Naive B cell (primary cell): Measurements from ENCODE around the gene ARHGAP28. TPM values are rescaled to one million over a fixed set of nuclear protein-coding genes. Genes with fewer than 3 reads are reported as not detected.
A peak's percentile ranks its signal among the peaks of the same experiment; 100 is the strongest.
"Not testable (repeated sequence)": the region's sequence is repeated elsewhere in the genome, so short reads cannot be mapped to it uniquely, and the experiment has no call there.

ENCODE experiments used
- ATAC-seq, 2 donors: fragments of 150-1000 bp; cut with Tn5 transposase; 2 replicates each; pipeline ENCODE4 v1.10.0; 2021; ENCODE audit warnings: low read depth in 2 of 2, mild to moderate bottlenecking in 2 of 2, moderate library complexity in 2 of 2
- DNase-seq: peaks from one replicate; pipeline ENCODE4 v3.0.0; 2022
- H3K27ac Mint-ChIP-seq, 6 donors: one replicate each; pipeline ENCODE4 v1.8.0; 2020 to 2022; ENCODE audit warnings: mild to moderate bottlenecking in 6 of 6, mixed read lengths in 6 of 6, moderate library complexity in 5 of 6, inconsistent platforms in 2 of 6
- H3K27me3 Mint-ChIP-seq, 3 donors: one replicate each; pipeline ENCODE4 v1.8.0; 2021 to 2022; ENCODE audit warnings: mixed read lengths in 3 of 3, mild to moderate bottlenecking in 1 of 3
- H3K36me3 Mint-ChIP-seq, 2 donors: one replicate each; pipeline ENCODE4 v1.8.0; 2020 to 2022; ENCODE audit warnings: mixed read lengths in 2 of 2, inconsistent platforms in 1 of 2, mild to moderate bottlenecking in 1 of 2
- H3K4me1 Mint-ChIP-seq, 3 donors: one replicate each; pipeline ENCODE4 v1.8.0; 2020 to 2022; ENCODE audit warnings: mixed read lengths in 3 of 3, inconsistent platforms in 1 of 3, mild to moderate bottlenecking in 1 of 3, moderate library complexity in 1 of 3
- H3K4me3 Mint-ChIP-seq, 8 donors: one replicate each; pipeline ENCODE4 v1.8.0; 2020 to 2022; ENCODE audit warnings: mild to moderate bottlenecking in 8 of 8, mixed read lengths in 8 of 8, moderate library complexity in 8 of 8, inconsistent platforms in 2 of 8
- H3K9me3 Mint-ChIP-seq, 7 donors: one replicate each; pipeline ENCODE4 v1.8.0; 2020 to 2022; ENCODE audit warnings: mixed read lengths in 7 of 7, mild to moderate bottlenecking in 5 of 7, inconsistent platforms in 2 of 7, moderate library complexity in 1 of 7
- polyA plus RNA-seq, 6 donors: library from polyadenylated mRNA; unstranded; fragments of 300-500 nt; fragmentation: Illumina TruSeq; gene quantifications; one replicate each; pipeline ENCODE4 v1.2.3, GENCODE V29; 2021; ENCODE audit warnings: low read depth in 6 of 6

The ARHGAP28 gene
- polyA plus RNA-seq, 6 donors from 2014 or later, result not detected

DNA sequence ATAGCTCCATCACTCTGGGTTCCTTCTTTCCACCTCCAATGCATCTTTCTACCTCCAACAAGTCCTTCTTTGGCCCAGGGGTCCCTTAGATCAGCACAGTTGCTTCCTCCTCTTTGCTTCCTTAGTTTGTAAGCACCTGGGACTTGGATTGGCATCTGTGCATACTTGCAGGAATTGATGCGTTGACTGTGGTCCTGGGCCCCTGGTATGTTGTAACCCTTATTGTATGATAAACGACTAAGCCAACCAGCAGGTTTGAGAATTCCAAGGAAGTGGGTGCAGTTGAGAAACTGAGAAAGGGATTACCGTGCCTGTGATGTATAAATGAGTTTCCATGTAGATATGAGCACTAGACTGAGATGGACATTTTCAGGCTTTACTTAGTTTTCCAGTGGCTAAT lies 55.9 kb downstream of the ARHGAP28 start:
- Mint-ChIP-seq H3K36me3 (no peaks in the 10 kb centered on the region), H3K27me3 (no peaks in the 10 kb centered on the region), H3K4me3 (no peak overlapping the region), H3K4me1 (no peaks in the 10 kb centered on the region), H3K27ac (no peak overlapping the region), H3K9me3 (peaks cover 0 to 5% (median 2%) of the 10 kb centered on the region in 7 donors)
- no peak for DNase-seq
- no peak for ATAC-seq

DNA sequence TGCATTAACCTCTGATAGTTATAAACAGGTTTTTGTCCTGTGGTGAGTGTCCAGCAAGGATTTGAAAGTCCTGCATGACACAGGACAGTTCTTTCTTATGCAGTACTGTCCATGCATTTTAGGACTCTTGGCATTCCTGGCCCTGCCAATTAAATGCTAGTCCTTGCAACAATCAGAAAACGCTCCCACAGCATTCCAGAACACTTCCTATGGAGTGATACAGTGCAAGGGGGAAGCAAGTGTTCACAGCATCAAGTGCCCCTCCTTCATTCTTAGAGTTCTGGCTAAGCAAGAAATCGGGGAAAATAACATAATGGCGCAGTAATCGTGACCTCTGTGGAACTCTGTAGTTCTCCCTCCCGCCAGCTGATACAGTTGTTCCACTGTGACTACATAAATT lies 62.9 kb downstream of the ARHGAP28 start:
- H3K27me3 Mint-ChIP-seq, result no peaks in the 10 kb centered on the region
- H3K27ac Mint-ChIP-seq, result no peak overlapping the region
- H3K4me3 Mint-ChIP-seq, result no peak overlapping the region
- H3K4me1 Mint-ChIP-seq, result no peaks in the 10 kb centered on the region
- H3K9me3 Mint-ChIP-seq, result peaks cover 0 to 4% (median 0%) of the 10 kb centered on the region in 7 donors
- no peak for DNase-seq
- ATAC-seq, result no peak
- no peaks in the 10 kb centered on the region for H3K36me3 Mint-ChIP-seq

DNA sequence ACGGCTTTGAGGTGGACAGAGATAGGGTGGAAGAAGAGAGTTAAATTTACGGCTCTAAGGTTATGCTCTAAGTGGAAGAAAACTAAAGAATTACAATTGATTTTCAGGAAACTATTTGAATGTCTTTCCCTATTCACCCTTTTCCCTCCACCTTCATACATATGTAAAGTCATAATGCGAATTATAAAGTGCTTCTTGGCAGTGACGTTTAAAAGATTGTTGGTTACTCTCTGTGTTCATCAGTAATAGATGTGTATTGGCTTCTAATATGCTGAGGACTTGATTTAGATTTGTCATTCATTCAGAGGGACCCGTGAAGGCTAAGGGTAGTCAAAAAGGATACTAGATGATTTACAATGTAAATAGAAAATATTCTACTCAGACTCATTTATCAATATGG lies 63.9 kb downstream of the ARHGAP28 start:
- Mint-ChIP-seq H3K4me3 (no peak overlapping the region), H3K27me3 (no peaks in the 10 kb centered on the region), H3K9me3 (peaks cover 0 to 3% (median 1%) of the 10 kb centered on the region in 7 donors), H3K36me3 (no peaks in the 10 kb centered on the region), H3K4me1 (no peaks in the 10 kb centered on the region), H3K27ac (no peak overlapping the region)
- ATAC-seq, result no peak
- no peak for DNase-seq

DNA sequence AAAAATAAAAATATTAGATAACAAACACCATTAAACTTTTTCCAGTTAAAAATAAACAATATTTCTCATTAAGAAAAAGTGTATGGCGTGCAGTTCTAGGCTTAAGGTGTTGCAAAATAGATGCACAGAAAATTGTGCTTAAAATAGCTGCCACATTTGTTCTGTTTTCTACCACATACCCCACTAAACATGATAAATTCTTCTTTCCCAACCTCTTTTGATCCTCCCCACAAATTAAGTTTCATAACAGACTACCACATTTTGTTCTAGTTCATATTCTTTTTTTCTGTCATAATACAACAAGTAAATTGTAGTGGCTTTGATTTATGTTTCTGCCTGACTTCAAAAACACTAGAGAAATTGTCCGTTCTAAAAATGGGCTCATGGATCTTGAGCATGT lies 64.5 kb downstream of the ARHGAP28 start:
- Mint-ChIP-seq H3K4me1 (no peaks in the 10 kb centered on the region), H3K27me3 (no peaks in the 10 kb centered on the region), H3K4me3 (no peak overlapping the region), H3K27ac (no peak overlapping the region), H3K9me3 (peaks cover 0 to 3% (median 2%) of the 10 kb centered on the region in 7 donors), H3K36me3 (no peaks in the 10 kb centered on the region)
- ATAC-seq (no peak), DNase-seq (no peak)

DNA sequence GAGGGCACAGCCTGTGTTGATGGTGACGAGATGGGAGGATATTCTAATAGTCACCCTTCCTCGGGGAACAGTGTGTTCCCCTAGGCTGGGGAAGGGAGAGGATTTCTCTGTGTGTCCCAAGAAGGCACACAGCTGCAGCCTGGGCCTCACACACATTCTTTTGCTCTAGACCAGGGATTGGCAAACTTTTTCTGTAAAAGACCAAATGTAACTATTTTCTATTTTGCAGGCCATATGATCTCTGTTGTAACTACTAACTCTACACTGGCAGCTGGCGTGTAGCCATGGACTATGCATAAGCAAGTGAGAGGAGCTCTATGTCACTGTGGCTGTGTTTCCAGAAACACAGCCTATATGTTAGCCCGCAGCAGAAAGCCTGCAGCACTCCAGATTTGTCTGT lies 65.8 kb downstream of the ARHGAP28 start:
- Mint-ChIP-seq H3K4me1 (no peaks in the 10 kb centered on the region), H3K9me3 (peaks cover 2 to 11% (median 7%) of the 10 kb centered on the region in 7 donors), H3K27ac (no peak overlapping the region), H3K27me3 (no peaks in the 10 kb centered on the region), H3K4me3 (no peak overlapping the region), H3K36me3 (no peaks in the 10 kb centered on the region)
- ATAC-seq, result no peak
- no peak for DNase-seq

DNA sequence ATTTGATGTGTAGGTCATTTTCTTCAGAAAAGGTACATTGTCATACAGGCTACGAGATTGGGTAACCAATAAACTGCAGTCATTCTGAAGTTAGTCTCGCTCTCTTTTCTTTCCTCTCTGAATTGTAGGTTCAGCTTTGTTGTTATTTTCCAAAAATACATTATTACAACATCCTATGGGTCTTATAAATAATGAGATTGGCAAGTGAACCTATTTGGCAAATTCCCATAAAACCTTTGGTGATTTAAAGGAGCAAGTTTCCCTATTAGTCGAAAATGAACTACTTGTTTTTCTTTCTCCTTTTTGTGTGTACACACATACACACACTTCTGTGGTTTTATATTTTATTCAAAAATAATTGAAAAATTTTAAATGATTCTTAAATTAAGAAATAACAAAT lies 67.0 kb downstream of the ARHGAP28 start:
- Mint-ChIP-seq H3K4me3 (no peak overlapping the region), H3K27me3 (no peaks in the 10 kb centered on the region), H3K9me3 (peaks cover 0 to 18% (median 8%) of the 10 kb centered on the region in 7 donors), H3K27ac (no peak overlapping the region), H3K36me3 (no peaks in the 10 kb centered on the region), H3K4me1 (no peaks in the 10 kb centered on the region)
- DNase-seq (no peak), ATAC-seq (no peak)

DNA sequence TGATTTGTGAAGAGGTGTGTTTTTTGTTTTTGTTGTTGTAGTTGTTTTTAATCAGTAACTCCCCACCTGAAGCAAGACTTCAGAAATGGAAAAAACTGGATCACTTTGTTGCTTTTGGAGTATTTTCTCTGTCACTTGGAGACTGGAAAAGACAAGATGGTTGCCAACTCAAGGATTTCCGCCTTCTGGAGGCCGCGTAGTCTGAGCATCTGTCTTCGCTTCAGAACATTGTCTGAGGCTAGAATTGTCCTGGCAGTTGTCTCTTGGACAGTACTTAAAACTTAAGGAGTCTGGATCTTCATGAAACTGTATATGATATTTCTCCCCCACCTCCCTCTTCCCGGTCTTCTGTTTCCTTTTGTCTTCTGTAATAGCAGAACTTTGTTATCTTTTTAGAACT lies 67.7 kb downstream of the ARHGAP28 start:
- Mint-ChIP-seq H3K9me3 (peaks cover 5 to 18% (median 12%) of the 10 kb centered on the region in 7 donors), H3K4me1 (no peaks in the 10 kb centered on the region), H3K27ac (no peak overlapping the region), H3K27me3 (no peaks in the 10 kb centered on the region), H3K36me3 (no peaks in the 10 kb centered on the region), H3K4me3 (no peak overlapping the region)
- no peak for DNase-seq
- no peak for ATAC-seq

DNA sequence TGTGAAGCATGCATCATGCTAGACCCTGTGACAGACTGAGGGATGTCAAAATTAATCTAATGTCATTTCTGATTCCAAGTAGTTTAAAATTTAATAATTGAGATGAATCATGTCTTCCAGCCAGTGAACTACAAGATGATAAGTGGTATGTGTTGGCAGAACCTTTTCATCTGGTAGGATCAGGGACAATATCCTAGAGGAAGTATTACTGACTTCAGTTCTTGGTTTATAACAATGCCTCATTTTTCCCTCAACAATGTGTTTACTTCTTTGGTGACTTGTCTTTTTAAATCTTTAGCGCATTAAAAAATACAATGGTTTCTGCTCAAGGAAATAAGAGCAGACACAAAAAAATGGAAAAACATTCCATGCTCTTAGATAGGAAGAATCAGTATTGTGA lies 69.4 kb downstream of the ARHGAP28 start:
- H3K9me3 Mint-ChIP-seq, result peaks cover 5 to 26% (median 14%) of the 10 kb centered on the region in 7 donors
- no peak for ATAC-seq
- no peaks in the 10 kb centered on the region for H3K27me3 Mint-ChIP-seq
- no peak overlapping the region for H3K4me3 Mint-ChIP-seq
- no peaks in the 10 kb centered on the region for H3K4me1 Mint-ChIP-seq
- H3K36me3 Mint-ChIP-seq, result no peaks in the 10 kb centered on the region
- no peak for DNase-seq
- no peak overlapping the region for H3K27ac Mint-ChIP-seq

DNA sequence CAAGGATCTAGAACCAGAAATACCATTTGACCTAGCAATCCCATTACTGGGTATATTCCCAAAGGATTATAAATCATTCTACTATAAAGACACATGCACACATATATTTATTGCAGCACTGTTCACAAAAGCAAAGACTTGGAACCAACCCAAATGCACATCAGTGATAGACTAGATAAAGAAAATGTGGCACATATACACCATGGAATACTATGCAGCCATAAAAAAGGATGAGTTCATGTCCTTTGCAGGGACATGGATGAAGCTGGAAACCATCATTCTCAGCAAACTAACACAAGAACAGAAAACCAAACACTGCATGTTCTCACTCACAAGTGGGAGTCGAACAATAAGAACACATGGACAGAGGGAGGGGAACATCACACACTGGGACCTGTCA lies 70.8 kb downstream of the ARHGAP28 start:
- H3K27ac Mint-ChIP-seq, result peak overlapping the region in 1 of 6 donors; percentile 86
- not testable (repeated sequence) for ATAC-seq

DNA sequence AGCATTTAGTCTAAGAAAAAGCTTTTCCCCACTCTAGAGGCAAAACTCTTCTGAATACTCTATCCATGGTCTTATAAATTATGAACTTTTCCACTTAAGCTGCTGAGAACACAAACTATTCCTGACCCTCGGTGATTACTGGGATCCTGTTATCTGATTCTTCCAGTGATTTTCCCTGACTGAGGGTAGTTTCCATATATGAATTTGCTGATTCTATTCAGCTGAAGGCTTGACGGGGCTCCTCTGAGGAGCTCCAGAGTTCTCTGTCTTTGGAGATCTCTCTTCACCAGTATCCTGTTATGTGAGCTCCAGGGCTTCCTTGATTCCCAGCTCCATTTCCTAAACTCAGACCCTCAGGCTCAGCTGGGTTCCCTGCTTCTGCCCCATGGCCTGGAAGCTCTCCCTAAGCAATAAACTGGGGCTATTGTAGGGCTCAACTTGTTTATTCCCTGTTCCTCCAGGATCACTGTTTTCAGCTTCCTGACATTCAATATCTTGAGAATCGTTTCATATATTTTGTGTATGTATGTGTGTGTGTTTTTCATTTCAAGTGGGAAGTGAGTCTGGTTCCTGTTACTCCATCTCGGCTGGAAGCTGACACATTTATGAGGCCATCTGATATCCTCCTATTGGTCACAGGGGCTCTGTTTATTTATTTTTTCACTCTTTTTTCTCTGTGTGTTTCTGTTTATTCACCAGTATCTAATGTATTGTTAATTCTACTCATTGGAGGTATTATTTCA lies 78.2 kb downstream of the ARHGAP28 start:
- ATAC-seq, result no peak

More for the DNA sequence above, 70.8 kb downstream of the ARHGAP28 start:
- DNase-seq, H3K27me3 Mint-ChIP-seq, H3K36me3 Mint-ChIP-seq, H3K4me3 Mint-ChIP-seq, H3K4me1 Mint-ChIP-seq: not testable (repeated sequence)
- H3K9me3 Mint-ChIP-seq, result peaks cover 5 to 26% (median 14%) of the 10 kb centered on the region in 7 donors

DNA sequence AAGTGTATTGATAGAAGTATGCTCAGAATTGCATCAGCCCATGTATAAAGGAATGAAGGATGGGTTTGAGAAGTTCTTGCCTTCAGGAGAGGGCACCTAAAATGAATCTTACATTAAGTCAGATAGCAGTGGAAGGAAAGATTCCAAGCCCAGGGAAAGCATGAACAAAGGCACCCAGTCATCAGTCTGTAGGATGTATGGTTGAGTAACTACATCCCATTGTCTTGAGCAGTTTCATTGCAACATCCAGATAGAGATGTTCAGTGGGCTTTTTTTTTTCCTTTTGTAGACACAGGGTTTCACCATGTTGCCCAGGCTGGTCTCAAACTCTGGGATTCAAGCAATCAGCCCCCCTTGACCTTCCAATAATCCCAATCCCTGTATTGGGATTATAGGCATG lies 80.7 kb downstream of the ARHGAP28 start:
- no peaks in the 10 kb centered on the region for H3K36me3 Mint-ChIP-seq
- ATAC-seq (no peak), DNase-seq (no peak)
- no peak overlapping the region for H3K4me3 Mint-ChIP-seq
- H3K4me1 Mint-ChIP-seq, result no peaks in the 10 kb centered on the region
- H3K27ac Mint-ChIP-seq, result no peak overlapping the region
- H3K9me3 Mint-ChIP-seq, result peaks cover 0 to 19% (median 6%) of the 10 kb centered on the region in 7 donors
- H3K27me3 Mint-ChIP-seq, result no peaks in the 10 kb centered on the region

More for the DNA sequence above, 78.2 kb downstream of the ARHGAP28 start:
- peaks cover 0 to 15% (median 6%) of the 10 kb centered on the region in 7 donors for H3K9me3 Mint-ChIP-seq
- no peaks in the 10 kb centered on the region for H3K27me3 Mint-ChIP-seq
- H3K36me3 Mint-ChIP-seq, result no peaks in the 10 kb centered on the region
- H3K4me1 Mint-ChIP-seq, result no peaks in the 10 kb centered on the region
- H3K27ac Mint-ChIP-seq, result no peak overlapping the region
- no peak overlapping the region for H3K4me3 Mint-ChIP-seq
- no peak for DNase-seq

DNA sequence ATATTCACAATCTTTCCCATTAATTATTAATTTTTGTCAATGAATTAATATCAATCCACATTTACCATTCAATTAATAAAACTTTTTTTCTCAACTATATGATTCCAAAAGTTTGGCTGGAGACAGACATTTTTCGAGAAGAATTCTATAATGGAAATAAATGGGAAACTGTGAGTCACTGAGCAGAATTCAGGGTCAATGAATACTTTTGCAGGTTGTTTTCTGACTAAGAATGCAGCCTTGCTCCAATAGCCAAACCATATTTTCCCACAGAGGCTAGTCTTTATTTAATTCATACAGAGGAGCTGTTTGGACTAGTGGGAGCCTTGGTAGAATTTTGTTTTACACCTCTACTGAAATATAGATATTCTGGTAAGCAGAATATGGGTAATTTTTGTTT lies 82.3 kb downstream of the ARHGAP28 start:
- H3K27ac Mint-ChIP-seq, result no peak overlapping the region
- no peak overlapping the region for H3K4me3 Mint-ChIP-seq
- no peaks in the 10 kb centered on the region for H3K36me3 Mint-ChIP-seq
- DNase-seq (no peak), ATAC-seq (no peak)
- no peaks in the 10 kb centered on the region for H3K27me3 Mint-ChIP-seq
- peaks cover 0 to 19% (median 6%) of the 10 kb centered on the region in 7 donors for H3K9me3 Mint-ChIP-seq
- no peaks in the 10 kb centered on the region for H3K4me1 Mint-ChIP-seq

DNA sequence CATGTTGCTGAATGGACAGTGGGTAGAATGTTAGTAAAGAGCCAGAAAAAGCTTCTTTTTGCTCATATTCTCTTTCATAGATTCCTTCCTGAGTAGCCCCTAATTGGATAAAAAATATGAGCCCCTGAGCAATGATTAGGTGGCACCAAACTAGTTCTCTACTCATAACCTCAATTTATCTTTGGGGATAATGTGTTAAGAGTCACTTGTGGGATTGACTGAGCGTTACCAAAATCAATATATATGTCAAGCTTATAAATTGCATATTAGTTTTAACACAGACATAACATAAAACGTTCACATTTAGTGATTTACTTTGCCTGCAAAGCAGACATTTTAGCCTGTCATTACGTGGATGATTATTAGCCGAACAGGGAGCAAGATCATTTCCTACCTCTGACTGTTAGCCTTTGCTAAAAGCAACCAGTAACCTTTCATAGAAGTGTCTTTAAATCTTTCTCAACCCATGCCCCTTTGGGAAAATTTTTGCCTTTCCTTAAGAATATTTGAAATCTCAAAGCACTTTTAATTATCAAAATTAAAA lies 85.4 kb downstream of the ARHGAP28 start:
- Mint-ChIP-seq H3K4me3 (no peak overlapping the region), H3K27ac (no peak overlapping the region), H3K27me3 (no peaks in the 10 kb centered on the region), H3K4me1 (no peaks in the 10 kb centered on the region), H3K36me3 (no peaks in the 10 kb centered on the region), H3K9me3 (peaks cover 0 to 13% (median 6%) of the 10 kb centered on the region in 7 donors)
- no peak for DNase-seq
- ATAC-seq, result no peak

DNA sequence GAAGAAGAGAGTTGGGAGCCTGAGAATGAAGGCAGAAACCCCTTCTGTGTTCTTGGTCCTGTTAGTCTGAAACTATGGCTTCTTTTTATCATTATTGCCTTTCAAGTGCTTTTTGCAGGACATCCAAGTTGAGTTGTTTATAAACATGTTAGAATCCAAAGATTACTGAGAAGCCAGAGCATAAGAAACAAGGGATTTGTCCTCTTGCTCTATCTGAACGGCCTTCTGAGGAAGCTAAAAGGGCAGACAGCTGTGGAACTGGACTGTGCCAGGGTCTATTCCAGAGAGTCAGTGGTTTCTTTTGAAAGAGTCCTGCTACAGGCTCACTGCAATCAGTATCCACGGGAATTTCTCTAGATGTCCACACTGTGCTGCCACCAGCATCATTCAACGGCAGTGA lies 86.6 kb downstream of the ARHGAP28 start:
- Mint-ChIP-seq H3K27ac (no peak overlapping the region), H3K9me3 (peaks cover 0 to 8% (median 3%) of the 10 kb centered on the region in 7 donors), H3K27me3 (no peaks in the 10 kb centered on the region), H3K4me3 (no peak overlapping the region), H3K36me3 (no peaks in the 10 kb centered on the region), H3K4me1 (no peaks in the 10 kb centered on the region)
- no peak for ATAC-seq
- DNase-seq, result no peak
